T-helper 1 cell treated with Interleukin-12 subunit alpha and Interleukin-12 subunit beta and Interleukin-4 antibody, amounts not matched to agents 30 ng/mL and 1 ng/mL, for 36 hours (primary cell): ENCODE data around the gene ALDH16A1. TPM values are rescaled to one million over a fixed set of nuclear protein-coding genes. Genes with fewer than 3 reads are reported as not detected.

Source experiments
- intact Hi-C: fragments of 100-400 bp; cut with micrococcal nuclease; formaldehyde crosslinking; loops from one replicate; pipeline ENCODE4 v1.15.1; 2024
- total RNA-seq: library from RNA; stranded (reverse); gene quantifications from 2 replicates; pipeline ENCODE4 v1.2.3, GENCODE V29; 2022

Gene ALDH16A1
- 33.7 and 34.2 TPM in 2 replicates for total RNA-seq

DNA sequence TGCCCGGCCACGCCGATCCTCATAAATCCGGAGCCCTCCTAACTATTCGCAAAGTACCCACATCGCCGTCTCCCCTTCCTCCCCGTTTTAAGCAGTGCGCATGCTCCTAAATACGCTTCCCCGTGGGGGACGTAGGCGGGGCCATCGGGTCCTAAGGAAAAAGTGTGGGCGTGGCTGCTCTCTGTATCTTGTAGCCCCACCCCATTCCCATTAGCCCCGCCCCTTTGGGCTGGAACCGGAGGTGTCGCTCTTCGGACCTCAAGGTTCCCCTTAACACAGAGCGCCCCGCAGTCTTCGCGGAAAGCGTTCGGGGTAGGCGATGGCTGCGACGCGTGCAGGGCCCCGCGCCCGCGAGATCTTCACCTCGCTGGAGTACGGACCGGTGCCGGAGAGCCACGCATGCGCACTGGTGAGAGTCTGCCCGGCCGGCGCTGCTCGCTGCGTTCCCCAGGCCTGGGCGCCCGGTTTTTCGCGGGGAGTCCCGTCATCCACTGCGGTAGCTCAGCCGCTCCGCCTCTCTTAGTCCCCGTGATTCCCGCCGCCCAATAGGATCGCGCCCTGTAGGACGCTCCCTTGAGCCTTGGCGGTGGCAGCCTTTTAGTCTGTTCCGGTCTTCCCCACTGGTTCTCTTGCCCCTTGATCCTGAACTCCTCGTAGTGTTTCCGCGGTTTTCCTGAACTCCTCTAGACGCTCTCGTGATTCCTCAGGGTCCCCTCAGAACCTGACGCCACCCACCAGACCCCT lies at the start of gene ALDH16A1:
TSS of gene ALDH16A1 (plus strand) at position 213 of the 744 bp plus-strand sequence. CDS start at position 320, 107 bp downstream.
- intact Hi-C loops, result loop anchor here (1.0 to 5.0 kb wide), 13 partner anchors 16 to 806 kb away; partner anchors contain the start of genes AKT1S1, AP2A1, CA11 and FLT3LG

DNA sequence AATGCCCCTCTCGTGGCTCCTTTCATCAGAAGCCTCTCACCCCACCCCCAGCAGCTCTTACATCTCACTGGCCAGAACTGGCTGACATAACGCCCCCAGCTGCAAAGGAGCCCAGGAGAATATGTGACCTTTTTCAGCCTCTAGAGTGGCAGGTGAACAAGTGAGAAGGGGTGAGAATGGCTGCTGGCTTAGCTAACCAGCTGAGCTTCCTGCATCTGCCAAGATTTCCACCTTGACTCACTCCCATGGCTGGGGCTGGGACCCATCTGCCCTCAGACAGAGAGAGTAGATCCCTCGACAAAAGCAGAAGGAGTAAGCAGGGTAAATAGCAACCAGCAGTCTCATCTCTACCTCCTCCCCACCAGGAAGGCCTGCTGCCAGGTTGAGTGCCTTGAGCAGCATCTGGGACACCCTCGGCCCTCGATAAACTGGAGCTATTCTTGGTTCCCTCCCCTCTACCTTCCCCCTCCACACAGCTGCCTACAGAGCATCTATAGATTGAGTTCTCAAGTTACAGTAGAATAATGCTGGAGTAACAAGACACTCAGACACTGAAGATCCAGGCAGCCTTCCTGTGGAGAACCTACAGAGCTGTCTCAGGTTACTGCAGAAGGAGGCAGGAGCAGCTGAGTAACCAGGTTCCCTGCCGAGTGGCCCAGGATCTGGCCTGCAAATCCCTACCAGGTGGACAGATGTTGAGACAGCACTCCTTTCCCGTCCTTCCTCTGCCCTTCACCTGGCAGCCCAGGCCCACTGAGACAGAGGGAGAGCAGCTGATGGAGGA lies 49.4 kb upstream of the ALDH16A1 start:
- intact Hi-C loops, result no loop called here

DNA sequence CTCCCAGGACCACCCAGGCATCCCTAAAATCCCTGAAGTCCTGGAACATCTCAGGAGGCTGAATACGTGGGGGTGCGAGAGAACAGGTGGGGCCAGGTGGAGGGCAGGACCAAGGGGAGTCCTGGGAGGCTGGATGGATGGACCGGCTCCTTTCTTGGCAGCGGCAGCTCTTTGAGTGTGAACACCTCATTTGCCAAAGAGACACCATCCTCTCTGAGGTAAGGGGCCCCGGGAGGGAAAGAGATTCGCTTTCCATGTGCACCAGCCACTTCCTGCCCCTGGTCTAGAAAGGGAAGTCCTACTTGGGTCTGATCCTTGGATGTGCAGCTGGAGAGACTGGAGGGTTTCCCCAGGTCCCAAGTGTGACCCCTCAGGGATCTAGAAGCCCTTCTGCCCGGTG lies 45.9 kb upstream of the ALDH16A1 start:
- intact Hi-C loops, result loop anchor here (1.0 kb wide), 1 partner anchor 19 kb away; no protein-coding TSS in a partner anchor

DNA sequence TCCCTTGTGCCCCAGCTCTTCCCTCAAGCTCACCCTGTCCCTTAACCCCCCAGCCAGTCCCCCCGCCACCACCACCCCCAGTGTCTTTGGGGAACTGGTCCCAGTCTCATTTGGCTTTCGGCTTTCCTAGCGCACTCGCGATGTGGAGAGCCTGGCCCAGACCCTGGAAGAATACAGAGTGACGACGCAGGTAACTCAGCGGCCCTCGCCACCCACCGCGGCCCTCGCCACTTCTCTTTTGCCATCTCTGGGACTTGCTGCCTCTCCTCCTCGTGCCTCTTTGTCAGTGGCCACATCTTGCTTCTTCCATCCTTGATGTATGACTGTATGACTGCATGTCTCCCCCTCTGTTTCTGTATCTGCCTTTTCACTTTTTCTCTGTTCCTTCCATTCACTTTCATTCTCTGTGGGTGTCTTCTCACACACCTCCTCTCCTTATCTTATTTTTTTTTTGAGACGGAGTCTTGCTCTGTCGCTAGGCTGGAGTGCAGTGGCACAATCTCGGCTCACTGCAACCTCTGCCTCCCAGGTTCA lies 45.5 kb upstream of the ALDH16A1 start:
- intact Hi-C loops, result loop anchor here (1.0 to 2.0 kb wide), 2 partner anchors 15 to 19 kb away; partner anchors contain the start of gene PTH2

DNA sequence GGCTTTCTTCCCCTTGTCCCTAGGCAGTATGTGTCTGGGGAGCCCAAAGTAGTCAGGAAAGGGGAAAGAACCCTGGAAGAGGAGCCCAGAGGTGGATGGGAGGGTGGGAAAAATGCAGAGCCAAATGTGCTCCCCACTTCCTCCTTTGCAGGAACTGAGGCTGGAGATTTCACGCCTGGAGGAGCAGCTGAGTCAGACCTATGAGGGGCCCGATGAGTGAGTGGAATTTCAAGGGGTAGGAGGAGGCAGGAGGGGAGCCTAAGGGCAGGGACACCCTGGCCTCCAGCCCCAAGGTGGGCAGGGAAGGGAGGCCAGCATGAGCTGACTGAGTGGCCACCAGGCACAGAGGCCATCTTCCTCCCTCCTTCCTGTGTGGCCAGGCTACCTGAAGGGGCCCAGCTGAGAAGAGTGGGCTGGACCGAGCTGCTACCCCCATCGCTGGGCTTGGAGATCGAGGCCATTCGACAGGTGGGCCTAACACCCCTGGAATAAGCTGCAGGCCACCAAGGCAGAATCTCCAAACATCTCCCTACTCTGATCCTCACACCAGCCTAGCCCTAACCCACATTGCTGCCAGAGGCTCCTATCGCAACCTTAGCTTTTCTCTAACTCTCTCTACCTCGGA lies 44.1 kb upstream of the ALDH16A1 start:
- intact Hi-C loops, result loop anchor here (1.0 to 2.0 kb wide), 2 partner anchors 14 to 17 kb away; partner anchors contain the start of gene PTH2

DNA sequence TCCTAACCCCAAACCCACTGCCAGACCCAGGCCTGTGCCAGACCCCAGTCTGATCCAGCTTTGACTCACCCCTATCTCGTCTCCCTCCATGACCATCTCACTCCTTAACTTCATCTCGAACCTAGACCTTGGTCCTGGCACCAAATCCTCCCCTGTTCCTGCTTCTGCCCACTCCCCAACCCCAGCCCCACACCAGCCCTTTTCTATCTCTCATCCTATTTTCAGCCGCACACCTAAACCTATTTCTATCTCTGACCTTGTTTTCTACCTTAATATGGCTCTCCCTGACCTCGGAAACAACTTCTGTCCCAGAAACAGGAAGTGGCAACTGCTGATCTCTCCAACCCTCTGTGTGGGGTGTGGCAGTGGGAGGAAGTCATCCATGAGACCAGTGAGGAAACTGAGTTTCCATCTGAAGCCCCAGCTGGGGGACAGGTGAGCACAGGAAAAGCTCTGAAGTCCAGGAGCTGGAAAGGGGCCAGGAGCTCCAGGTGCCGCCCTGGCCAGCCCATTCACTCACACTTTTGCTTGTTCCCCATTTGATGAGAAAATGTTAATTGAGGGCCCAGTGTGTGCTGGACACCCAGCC lies 43.5 kb upstream of the ALDH16A1 start:
- intact Hi-C loops, result loop anchor here (1.0 to 2.0 kb wide), 2 partner anchors 13 to 17 kb away; partner anchors contain the start of gene PTH2

DNA sequence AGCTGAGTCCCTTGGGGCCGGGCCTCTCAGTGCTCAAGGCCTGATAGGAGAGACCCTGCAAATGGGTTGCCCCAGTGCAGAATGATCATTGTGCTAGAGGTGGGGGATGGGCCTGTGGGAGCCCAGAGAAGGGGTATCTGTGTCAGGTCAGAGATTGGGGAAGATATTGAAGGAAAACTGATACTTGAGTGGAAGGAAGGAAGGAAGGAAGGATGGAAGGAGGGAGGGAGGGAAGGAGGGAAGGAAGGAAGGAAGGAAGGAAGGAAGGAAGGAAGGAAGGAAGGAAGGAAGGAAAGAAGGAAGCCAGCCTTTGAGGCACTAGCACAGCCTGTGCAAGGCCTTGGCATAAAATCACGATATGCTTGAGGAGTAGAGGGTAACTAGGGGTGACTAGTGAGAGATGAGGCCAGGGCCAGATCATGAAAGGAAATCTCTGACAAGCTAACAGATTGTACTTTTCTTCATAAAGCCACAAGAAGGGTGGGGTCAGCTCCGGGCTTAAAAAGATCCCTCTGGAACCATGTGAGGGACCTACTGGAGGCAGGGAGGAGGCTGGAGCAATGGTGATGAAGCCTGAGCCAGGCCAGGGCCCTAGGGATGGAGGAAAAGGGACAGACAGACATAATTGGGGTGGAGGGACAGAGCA lies 41.2 kb upstream of the ALDH16A1 start:
- intact Hi-C loops, result no loop called here

DNA sequence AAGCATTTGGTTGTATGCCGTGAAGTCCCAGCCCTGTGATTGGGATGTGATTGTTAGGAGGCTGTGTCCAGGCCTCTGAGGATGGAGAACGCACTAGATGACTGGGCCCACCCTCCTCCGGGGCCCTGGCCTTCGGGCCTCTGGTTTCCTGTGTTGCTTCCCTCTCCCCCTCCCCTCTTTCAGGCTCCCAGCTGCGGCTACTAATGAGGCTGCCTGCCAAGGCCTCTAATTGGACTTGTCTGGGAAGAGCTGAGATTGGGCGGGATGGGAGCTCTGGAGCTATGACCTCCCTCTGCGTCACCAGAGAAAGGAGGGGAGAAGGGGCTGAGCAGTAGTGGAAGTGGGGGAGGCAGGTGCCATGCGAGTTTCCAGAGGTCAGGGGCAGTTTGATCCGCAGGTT lies 39.7 kb upstream of the ALDH16A1 start:
- intact Hi-C loops, result no loop called here

DNA sequence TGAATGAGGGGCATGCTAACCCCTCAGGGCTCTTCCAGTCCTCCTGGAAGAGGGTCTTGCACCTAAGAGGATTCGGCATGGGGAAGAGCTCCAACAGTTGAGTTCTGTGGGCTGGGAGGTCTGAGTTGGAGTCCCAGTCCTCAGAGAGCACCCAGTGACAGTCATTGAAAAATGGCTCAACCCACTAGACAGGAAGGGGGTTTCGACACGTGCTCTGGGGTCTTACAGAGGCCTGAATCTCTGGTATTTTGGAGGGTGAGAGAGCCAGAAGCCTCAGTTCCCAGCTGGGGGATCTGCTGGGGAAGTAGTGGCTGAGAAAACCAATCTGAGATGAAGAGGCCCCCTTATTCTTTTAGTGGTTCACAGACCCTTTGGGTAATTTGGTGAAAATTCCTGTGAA lies 38.8 kb upstream of the ALDH16A1 start:
- intact Hi-C loops, result no loop called here

DNA sequence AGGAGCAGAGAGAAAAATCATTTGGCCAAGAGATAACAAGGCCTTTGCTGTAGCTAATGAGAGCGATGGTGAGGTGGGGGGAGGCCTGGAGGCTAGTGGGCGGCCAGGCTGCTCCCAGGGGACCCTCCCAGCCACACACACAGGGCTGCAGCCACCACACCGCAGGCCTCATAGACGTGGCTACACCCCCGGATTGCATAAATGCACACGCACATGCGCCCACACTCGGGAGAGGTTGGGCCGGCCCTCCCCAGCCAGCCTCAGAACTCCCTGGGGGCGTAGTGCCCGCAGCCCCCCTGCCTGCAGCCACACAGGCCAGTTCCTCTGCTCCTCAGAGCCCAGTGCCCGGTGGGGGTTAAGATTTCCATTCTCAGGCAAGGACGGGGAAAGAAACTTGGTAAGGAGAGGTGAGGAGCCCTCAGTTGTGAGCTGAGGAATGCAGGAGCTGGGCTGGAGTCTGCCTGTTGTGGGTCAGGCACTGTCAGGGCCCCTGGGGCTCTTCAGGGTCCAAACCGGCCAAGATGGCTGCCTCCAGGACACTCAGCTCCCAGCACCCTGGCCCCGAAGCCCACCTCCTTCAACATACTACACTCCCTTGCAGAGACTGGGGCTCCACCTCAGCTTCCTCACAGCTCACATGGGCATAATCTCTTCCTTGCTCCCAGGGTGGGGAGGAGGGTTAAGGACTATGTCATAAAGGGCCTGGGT lies 37.8 kb upstream of the ALDH16A1 start:
- intact Hi-C loops, result no loop called here

DNA sequence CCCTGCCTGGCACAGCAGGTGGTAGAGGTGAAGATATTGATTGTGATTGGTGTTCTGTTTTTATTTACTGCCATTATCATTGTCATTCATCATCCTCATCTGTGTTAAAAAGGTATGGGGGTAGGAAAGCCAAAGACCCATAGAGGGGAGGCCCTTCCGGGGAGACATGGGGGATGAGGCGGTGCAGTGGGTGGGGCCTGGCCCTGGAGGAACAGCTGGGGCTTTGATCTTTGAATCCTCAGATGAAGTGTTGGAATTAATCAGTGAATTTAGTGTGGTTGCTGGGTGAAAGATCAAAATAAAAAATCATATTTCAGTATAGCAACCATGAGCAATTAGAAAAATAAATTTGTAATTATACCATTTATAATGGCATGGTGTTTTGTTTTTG lies 37.2 kb upstream of the ALDH16A1 start:
- intact Hi-C loops, result no loop called here

DNA sequence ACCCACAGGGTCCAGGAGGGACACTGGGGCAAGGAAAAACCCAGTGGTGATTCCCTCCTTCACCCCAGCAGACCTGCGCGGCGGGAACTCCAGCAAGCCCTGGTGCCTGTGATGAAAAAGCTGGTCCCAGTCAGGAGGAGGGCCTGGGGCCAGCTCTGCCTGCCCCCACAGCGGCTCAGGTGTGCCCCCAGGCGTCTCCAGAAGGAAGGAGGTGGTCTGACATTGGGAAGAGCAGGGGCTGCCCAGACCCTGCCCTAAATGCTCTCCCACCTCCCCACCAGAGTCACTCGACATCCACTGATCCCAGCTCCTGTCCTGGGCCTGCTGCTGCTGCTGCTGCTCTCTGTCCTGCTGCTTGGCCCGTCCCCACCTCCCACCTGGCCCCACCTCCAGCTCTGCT lies 35.9 kb upstream of the ALDH16A1 start:
- intact Hi-C loops, result no loop called here

DNA sequence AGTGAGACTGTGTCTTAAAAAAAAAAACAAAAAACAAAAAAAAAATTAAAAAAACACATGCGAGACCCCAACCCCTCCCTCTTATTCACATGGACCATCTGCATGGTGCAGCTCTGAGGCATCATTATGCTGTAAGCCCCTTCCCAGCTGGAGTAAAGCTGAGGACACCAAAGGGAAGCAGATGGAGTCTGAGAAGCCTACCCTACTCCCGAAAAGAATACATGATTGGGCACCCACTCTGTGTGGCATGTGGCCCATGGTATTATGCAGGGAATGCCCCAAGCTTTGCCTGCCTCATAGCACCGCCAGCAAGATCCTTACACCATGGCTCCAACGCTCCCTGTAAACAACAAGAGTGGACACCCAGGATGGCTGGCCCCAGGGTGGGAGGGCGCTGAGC lies 34.5 kb upstream of the ALDH16A1 start:
- intact Hi-C loops, result no loop called here

DNA sequence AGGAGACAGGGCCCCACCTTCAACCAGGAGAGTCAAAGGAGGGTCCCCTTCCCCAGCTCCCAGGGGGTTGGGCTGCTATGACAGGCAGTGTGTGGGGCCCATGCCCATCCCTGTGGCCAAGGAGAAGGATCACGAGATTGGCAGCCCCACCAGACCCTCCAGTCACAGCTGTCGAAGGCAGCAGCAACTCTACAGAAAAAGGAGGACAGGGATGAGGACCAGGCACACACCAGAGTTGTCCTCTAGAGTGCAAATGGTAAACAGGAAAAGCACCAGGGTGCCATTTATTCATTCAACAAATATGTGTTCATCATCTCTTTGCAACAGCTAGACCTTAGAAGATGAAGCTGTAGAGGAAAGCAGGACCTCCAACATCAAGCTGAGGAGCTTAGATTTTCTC lies 33.9 kb upstream of the ALDH16A1 start:
- intact Hi-C loops, result no loop called here

DNA sequence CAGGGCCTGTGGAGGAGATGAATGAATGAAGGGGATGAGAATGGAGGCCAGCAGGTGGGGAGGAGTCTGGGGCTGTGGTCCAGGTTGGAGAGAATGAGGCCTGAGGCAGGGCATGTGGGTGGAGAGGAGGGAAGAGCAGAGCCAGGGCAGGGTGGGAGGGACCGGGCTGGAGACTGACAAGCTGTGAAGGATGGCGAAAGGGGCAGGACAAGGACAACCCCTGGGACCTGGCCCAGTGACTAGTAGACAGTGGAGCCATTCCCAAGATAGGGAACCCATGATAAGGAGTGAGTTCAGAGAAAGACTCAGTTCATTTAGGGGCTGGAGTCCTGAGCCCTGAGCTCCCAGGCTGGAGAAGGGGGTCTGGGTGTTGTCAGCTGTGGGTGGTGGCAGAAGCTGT lies 32.8 kb upstream of the ALDH16A1 start:
- intact Hi-C loops, result no loop called here

DNA sequence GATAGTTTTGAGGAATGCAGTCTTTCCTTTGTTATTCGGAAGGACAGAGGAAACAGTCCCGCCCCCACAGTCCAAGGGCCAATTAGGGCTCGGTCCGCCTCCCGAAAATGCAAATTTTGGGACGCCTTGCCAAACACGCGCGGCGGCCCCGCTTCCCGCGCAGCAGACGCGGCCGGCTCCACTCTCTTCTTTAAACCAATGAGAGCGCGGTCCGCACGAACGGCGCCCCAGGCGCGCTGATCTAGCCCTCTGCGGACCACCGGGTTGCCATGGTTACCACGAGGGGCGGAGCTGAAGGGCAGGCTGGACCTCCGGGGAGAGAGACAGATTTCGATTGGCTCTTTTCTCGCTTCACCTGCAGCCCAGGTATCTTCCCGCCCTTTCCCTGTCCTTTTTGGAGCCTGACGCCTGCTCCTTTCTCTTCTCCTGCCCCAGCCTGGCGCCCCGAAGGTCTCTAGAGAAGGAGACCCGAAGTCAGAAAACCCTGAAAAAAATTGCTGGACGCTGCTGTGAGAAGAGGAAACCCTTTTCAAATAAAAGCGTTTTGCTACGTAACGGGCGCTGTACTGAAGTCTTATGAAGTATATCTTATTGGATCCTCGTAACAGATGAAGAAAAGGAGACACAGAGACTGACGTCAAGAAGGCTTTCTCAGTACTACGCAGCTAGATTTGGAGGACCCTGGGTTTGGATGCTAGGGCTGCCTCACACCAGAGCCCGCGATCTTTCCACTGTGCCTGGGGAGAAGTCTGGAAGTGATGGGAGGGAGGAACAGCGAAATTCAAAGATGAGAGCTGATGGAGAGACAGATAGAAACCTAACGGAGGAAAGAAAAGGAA lies 31.8 kb upstream of the ALDH16A1 start:
- intact Hi-C loops, result no loop called here

DNA sequence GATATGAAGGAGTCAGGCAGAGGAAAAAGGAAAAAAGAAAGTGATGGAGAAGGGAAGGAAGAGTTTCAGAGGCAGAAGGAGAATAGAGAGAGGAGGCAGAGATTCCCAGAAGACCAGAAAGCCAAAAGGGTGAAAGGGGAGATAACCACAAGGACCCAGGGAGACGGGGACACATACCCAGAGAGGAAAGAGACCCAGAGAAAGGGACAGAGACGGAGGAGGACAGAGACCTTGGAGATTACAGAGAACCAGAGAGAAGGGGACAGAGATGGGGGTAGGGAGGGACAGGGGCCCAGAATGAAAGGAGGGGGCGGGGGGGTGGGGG lies 31.2 kb upstream of the ALDH16A1 start:
- intact Hi-C loops, result loop anchor here (1.0 to 2.0 kb wide), 4 partner anchors 8 to 29 kb away; no protein-coding TSS in a partner anchor

DNA sequence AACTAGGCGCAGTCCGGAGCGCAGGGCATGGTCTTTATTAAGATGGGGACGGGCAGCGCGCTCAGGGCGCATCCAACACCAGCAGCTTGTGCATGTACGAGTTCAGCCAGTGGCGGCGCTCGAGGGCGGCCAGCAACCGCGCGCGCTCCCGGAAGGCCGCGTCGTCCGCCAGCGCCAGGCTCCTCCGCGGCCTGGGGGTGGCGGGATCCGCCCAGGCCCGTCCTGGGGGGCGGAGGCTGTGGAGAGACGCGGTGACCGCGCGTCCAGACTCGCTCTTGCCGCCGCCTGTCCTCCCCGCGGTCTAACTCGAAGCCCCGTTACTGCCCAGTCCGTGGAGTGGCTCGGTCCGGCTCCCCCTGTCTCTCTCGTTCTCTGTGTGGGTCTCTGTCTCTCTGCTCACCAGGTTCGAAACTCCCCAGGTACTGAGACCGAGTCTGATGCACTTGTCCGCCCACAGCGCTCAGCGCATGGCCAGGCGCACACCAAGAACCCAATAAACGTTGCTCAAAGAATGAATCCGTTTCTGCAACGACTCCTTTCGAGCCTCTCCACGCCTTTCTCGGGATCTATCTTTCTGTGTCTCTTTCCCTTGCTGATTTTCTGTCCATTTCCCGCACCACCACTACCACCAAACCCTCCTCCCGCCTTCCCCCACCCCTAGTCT lies 30.5 kb upstream of the ALDH16A1 start:
- intact Hi-C loops, result loop anchor here (1.0 to 2.0 kb wide), 4 partner anchors 8 to 30 kb away; no protein-coding TSS in a partner anchor
